A673 (cell line): ENCODE measurements around the gene TNC. TPM values are rescaled to one million over a fixed set of nuclear protein-coding genes. Genes with fewer than 3 reads are reported as not detected.
A peak's percentile ranks its signal among the peaks of the same experiment; 100 is the strongest.

Experiments used
- BruUV-seq: library from RNA; stranded (reverse); fragments of 400-500 nt; replicated peaks from 2 replicates; lab custom pipeline; 2021; lab: Mats Ljungman, UMichigan
- CTCF ChIA-PET: fragments of 300-600 bp; sonication (Branson Sonifier 250); formaldehyde crosslinking; loops from one replicate; lab custom pipeline; 2022; ENCODE audit warnings: antibody characterized with exemption; lab: Charles Lee
- POLR2A ChIA-PET: fragments of 300-600 bp; sonication (Branson Sonifier 250); formaldehyde crosslinking; loops from one replicate; lab custom pipeline; 2022; ENCODE audit warnings: antibody characterized with exemption; ENCODE audit not compliant: low non-redundant PET; lab: Charles Lee
- DNase-seq: peaks from one replicate; pipeline ENCODE4 v3.0.0-alpha.2; 2015; ENCODE audit warnings: low spot score
- H3K27ac ChIP-seq: fragments of 200-600 bp; sonication (generic); 2 replicates; pipeline ENCODE4 v1.5.1; 2016; ENCODE audit warnings: mixed run types, low read depth, mild to moderate bottlenecking, mixed read lengths, antibody characterized with exemption, low read length; ENCODE audit not compliant: poor library complexity, severe bottlenecking
- H3K27me3 ChIP-seq: fragments of 200-600 bp; sonication (generic); replicated peaks from 2 replicates; pipeline ENCODE4 v1.6.1; 2017; ENCODE audit warnings: mixed run types, low read depth, mild to moderate bottlenecking, mixed read lengths, antibody characterized with exemption, low read length; ENCODE audit not compliant: insufficient read depth, poor library complexity
- H3K36me3 ChIP-seq: fragments of 200-600 bp; sonication (generic); 2 replicates; pipeline ENCODE4 v1.6.1; 2016; ENCODE audit warnings: mixed run types, mild to moderate bottlenecking, mixed read lengths, antibody characterized with exemption, low read length; ENCODE audit not compliant: insufficient read depth, poor library complexity, severe bottlenecking
- H3K4me1 ChIP-seq: fragments of 200-600 bp; sonication (generic); 2 replicates; pipeline ENCODE4 v1.6.1; 2017; ENCODE audit warnings: mixed run types, mild to moderate bottlenecking, mixed read lengths, antibody characterized with exemption, low read length; ENCODE audit not compliant: insufficient read depth, poor library complexity, severe bottlenecking
- H3K4me3 ChIP-seq: fragments of 200-600 bp; sonication (generic); 2 replicates; pipeline ENCODE4 v1.5.1; 2016; ENCODE audit warnings: low read depth, mixed run types, mild to moderate bottlenecking, mixed read lengths, low read length; ENCODE audit not compliant: poor library complexity, severe bottlenecking
- H3K9me3 ChIP-seq: fragments of 200-600 bp; sonication (generic); 2 replicates; pipeline ENCODE4 v1.6.1; 2016; ENCODE audit warnings: mixed run types, low read depth, mild to moderate bottlenecking, mixed read lengths, antibody characterized with exemption, low read length; ENCODE audit not compliant: poor library complexity, severe bottlenecking
- CTCF ChIP-seq: fragments of 300-800, 200-600 bp; sonication (generic); conservative IDR thresholded peaks from 2 replicates; pipeline ENCODE4 v1.5.1; 2017; ENCODE audit warnings: low read depth, mild to moderate bottlenecking, antibody characterized with exemption, low read length, moderate library complexity, mixed read lengths
- EZH2 ChIP-seq: fragments of 200-600 bp; sonication (generic); IDR thresholded peaks from 2 replicates; pipeline ENCODE4 v1.6.1; 2017; ENCODE audit warnings: borderline replicate concordance, low read depth, mild to moderate bottlenecking, mixed read lengths, antibody characterized with exemption, low read length; ENCODE audit not compliant: poor library complexity, severe bottlenecking
- intact Hi-C: fragments of 100-400 bp; cut with micrococcal nuclease; formaldehyde crosslinking; loops from one replicate; pipeline ENCODE4 v1.10.0; 2022; ENCODE audit not compliant: unreplicated experiment
- total RNA-seq: library from RNA; stranded (reverse); gene quantifications from 2 replicates; pipeline ENCODE4 v1.2.3, GENCODE V29; 2021

The TNC gene
- total RNA-seq, 1 experiment from 2014 or later = 202 TPM

- Histone ChIP-seq H3K27me3 (no peaks in the 10 kb centered on the region), H3K36me3 (peaks cover 58% of the 10 kb centered on the region), H3K9me3 (no peaks in the 10 kb centered on the region), H3K27ac (peak overlapping the region; percentile 43), H3K4me1 (peaks cover 22% of the 10 kb centered on the region), H3K4me3 (no peak overlapping the region)
- TF ChIP-seq CTCF = no peak
- no peak for TF ChIP-seq EZH2
- ChIA-PET POLR2A (no interaction called here), CTCF (no interaction called here)
- intact Hi-C loops = no loop called here
- BruUV-seq = no TSS peak
- no peak for DNase-seq
These were observed 48.2 kb downstream of the TNC start for GRCh38 chr9:115069771-115070170.

DNA sequence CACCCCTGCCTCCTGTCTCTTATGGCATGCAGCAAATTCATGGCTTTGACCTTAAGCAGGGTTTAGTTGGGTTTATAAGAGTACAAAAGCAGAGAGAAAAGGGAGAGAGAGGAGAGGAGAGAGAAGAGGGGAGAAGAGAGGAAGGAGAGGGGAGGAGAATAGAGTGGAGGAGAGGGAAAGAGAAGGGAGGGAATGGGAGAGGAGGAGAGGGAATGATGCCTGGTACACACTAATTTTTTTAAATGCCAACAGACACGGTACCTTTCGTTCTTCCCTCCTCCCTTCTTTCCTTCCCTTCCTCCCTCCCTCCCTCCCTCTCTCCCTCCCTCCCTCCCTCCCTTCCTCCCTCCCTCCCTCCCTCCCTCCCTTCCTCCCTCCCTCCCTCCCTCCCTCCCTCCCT lies 48.7 kb downstream of the TNC start:
- intact Hi-C loops = no loop called here
- Histone ChIP-seq H3K4me1 (peaks cover 22% of the 10 kb centered on the region), H3K27ac (no peak overlapping the region), H3K9me3 (no peaks in the 10 kb centered on the region), H3K4me3 (no peak overlapping the region), H3K27me3 (no peaks in the 10 kb centered on the region), H3K36me3 (peaks cover 58% of the 10 kb centered on the region)
- ChIA-PET POLR2A (no interaction called here), CTCF (no interaction called here)
- no TSS peak for BruUV-seq
- DNase-seq = no peak
- TF ChIP-seq CTCF = no peak
- TF ChIP-seq EZH2 = no peak

DNA sequence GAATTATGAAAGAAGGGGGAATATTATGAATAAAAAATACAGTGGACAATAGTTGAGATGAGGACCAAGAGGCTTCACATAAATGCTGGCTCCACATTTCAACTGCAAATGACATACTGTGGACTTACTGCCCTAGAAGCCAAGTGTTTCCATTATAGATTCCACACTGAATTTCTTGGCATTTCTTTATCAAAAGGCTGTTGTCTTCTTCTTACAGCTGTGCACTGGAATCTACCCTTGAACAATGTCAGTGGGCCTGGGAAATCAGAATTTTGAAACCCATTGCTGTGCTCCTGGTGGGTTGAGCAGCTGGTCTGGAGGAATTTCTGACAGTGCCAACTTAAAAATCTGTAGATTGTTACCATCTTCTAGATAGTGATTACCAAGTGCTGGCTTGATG lies 49.9 kb downstream of the TNC start:
- Histone ChIP-seq H3K27ac (no peak overlapping the region), H3K36me3 (peaks cover 57% of the 10 kb centered on the region), H3K27me3 (no peaks in the 10 kb centered on the region), H3K4me3 (no peak overlapping the region), H3K9me3 (no peaks in the 10 kb centered on the region), H3K4me1 (peaks cover 27% of the 10 kb centered on the region)
- BruUV-seq = no TSS peak
- ChIA-PET POLR2A (no interaction called here), CTCF (no interaction called here)
- no peak for DNase-seq
- TF ChIP-seq CTCF (no peak), EZH2 (no peak)
- intact Hi-C loops = no loop called here
